A549 (cell line): ENCODE results near the gene HDAC1. TPM values are rescaled to one million over a fixed set of nuclear protein-coding genes. Genes with fewer than 3 reads are reported as not detected.

Experiments
- ATAC-seq, 2 experiments: fragments of 200-7000 bp in 1 of 2; fragments of >200 bp in 1 of 2; cut with Nextera tagmentation in 1 of 2; cut with Tn5 transposase in 1 of 2; 3 replicates each; pipeline versions ENCODE4 v1.8.0 to v1.9.1; 2018 to 2020; ENCODE audit warnings: mild to moderate bottlenecking in 1 of 2, moderate library complexity in 1 of 2
- CTCF ChIA-PET: fragments of 300-600 bp; sonication (Branson Sonifier 250); formaldehyde crosslinking; extraction: SDS; loops from one replicate; lab custom pipeline; 2021; ENCODE audit warnings: antibody characterized with exemption, inconsistent platforms; lab: Yijun Ruan, JAX
- POLR2A ChIA-PET: fragments of 350-600 bp; formaldehyde crosslinking; extraction: SDS; loops from one replicate; lab custom pipeline; 2021; ENCODE audit warnings: antibody characterized with exemption, inconsistent platforms; lab: Yijun Ruan, JAX
- DNase-seq, 2 experiments: peaks; one replicate each; pipeline versions ENCODE4 v3.0.0 to v3.0.0-alpha.2; 2011 to 2016; ENCODE audit warnings: low read depth in 1 of 2, low spot score in 1 of 2
- FAIRE-seq: peaks from 2 replicates; lab custom pipeline; 2011; peaks lifted over from hg19 to GRCh38; lab: Jason Lieb, UNC
- H3K27ac ChIP-seq, 2 experiments: fragments of >200 bp; sonication (Bioruptor Twin); formaldehyde crosslinking; 3 replicates each; pipeline ENCODE4 v1.5.1; 2016 to 2017
- H3K4me1 ChIP-seq: fragments of >200 bp; sonication (Bioruptor Twin); formaldehyde crosslinking; 3 replicates; pipeline ENCODE4 v1.6.1; 2016
- H3K4me2 ChIP-seq: fragments of >200 bp; sonication (Bioruptor Twin); formaldehyde crosslinking; 3 replicates; pipeline ENCODE4 v1.6.1; 2016
- H3K4me3 ChIP-seq: fragments of >200 bp; sonication (Bioruptor Twin); formaldehyde crosslinking; 3 replicates; pipeline ENCODE4 v1.5.1; 2016
- H3K9me3 ChIP-seq: fragments of >200 bp; sonication (Bioruptor Twin); formaldehyde crosslinking; 3 replicates; pipeline ENCODE4 v1.6.1; 2016
- BCL3 ChIP-seq: fragments of >200 bp; sonication (Bioruptor Twin); formaldehyde crosslinking; IDR thresholded peaks from 3 replicates; pipeline ENCODE4 v1.6.1; 2016
- BHLHE40 ChIP-seq: IDR thresholded peaks from 2 replicates; pipeline ENCODE4 v1.6.1; 2012; ENCODE audit warnings: low read depth, low read length, inconsistent platforms
- CHD2 ChIP-seq: fragments of 150-350 bp; IDR thresholded peaks from 2 replicates; pipeline ENCODE4 v1.6.1; 2014; ENCODE audit warnings: low read length; ENCODE audit not compliant: partially characterized antibody
- E2F6 ChIP-seq: IDR thresholded peaks from 2 replicates; pipeline ENCODE4 v1.6.1; 2012; ENCODE audit warnings: low read depth, borderline replicate concordance
- EP300 ChIP-seq, 2 experiments: fragments of >200 bp; sonication (Bioruptor Twin); formaldehyde crosslinking; IDR thresholded peaks; 2 replicates in 1 of 2; 3 replicates in 1 of 2; pipeline ENCODE4 v1.6.1; 2016 to 2017
- FOSL2 ChIP-seq, 2 experiments: fragments of 450-650 bp in 1 of 2; fragments of >200 bp in 1 of 2; sonication (Bioruptor Twin) in 1 of 2; formaldehyde crosslinking; IDR thresholded peaks; 2 replicates each; pipeline versions ENCODE4 v1.5.0 to v1.6.1; 2016 to 2020; ENCODE audit warnings: mild to moderate bottlenecking in 1 of 2, moderate library complexity in 1 of 2
- GATA3 ChIP-seq: IDR thresholded peaks from 2 replicates; pipeline ENCODE4 v1.6.1; 2012; ENCODE audit warnings: borderline replicate concordance
- HDAC2 ChIP-seq: fragments of 200-600 bp; sonication (generic); IDR thresholded peaks from 2 replicates; pipeline ENCODE4 v1.6.1; 2016
- HMGXB4 ChIP-seq: fragments of 250-450 bp; sonication (Bioruptor Pico); IDR thresholded peaks from 2 replicates; pipeline ENCODE4 v1.5.0; 2021; ENCODE audit warnings: mild to moderate bottlenecking, moderate library complexity, borderline replicate concordance
- JUN ChIP-seq, 2 experiments: fragments of >200 bp; sonication (Bioruptor Twin); formaldehyde crosslinking; IDR thresholded peaks; 2 replicates in 1 of 2; 3 replicates in 1 of 2; pipeline ENCODE4 v1.6.1; 2016 to 2017
- JUNB ChIP-seq: fragments of >200 bp; sonication (Bioruptor Twin); formaldehyde crosslinking; IDR thresholded peaks from 2 replicates; pipeline ENCODE4 v1.6.1; 2016
- KDM1A ChIP-seq: fragments of 200-600 bp; sonication (generic); IDR thresholded peaks from 2 replicates; pipeline ENCODE4 v1.6.1; 2016; ENCODE audit warnings: low read depth, mild to moderate bottlenecking
- KDM5A ChIP-seq: fragments of 200-600 bp; sonication (generic); IDR thresholded peaks from 2 replicates; pipeline ENCODE4 v1.6.1; 2016; ENCODE audit warnings: antibody characterized with exemption, mild to moderate bottlenecking
- MAX ChIP-seq: IDR thresholded peaks from 2 replicates; pipeline ENCODE4 v1.6.1; 2012
- PHF8 ChIP-seq: fragments of 200-600 bp; sonication (generic); IDR thresholded peaks from 2 replicates; pipeline ENCODE4 v1.6.1; 2016; ENCODE audit warnings: low read depth, mild to moderate bottlenecking, antibody characterized with exemption, moderate library complexity, borderline replicate concordance
- POLR2A ChIP-seq: IDR thresholded peaks from 2 replicates; pipeline ENCODE4 v1.6.1; 2012; ENCODE audit warnings: mild to moderate bottlenecking, low read length
- REST ChIP-seq: fragments of 200-600 bp; sonication (generic); IDR thresholded peaks from 2 replicates; pipeline ENCODE4 v1.6.1; 2016; ENCODE audit warnings: antibody characterized with exemption, mild to moderate bottlenecking, moderate library complexity
- SMC3 ChIP-seq: fragments of >200 bp; sonication (Bioruptor Twin); formaldehyde crosslinking; IDR thresholded peaks from 3 replicates; pipeline ENCODE4 v1.6.1; 2018; ENCODE audit warnings: inconsistent platforms
- ZC3H11A ChIP-seq: fragments of 450-650 bp; IDR thresholded peaks from 2 replicates; pipeline ENCODE4 v1.6.1; 2014; ENCODE audit warnings: antibody characterized with exemption, mild to moderate bottlenecking
- WGBS: methylation state at CpG from one replicate; pipeline ENCODE4 v1.1.6; 2017; ENCODE audit errors: missing lambda C conversion rate; 5-methylcytosine and 5-hydroxymethylcytosine counted together
- polyA minus RNA-seq: library from RNA; depleted of rRNA, polyadenylated mRNA; stranded (reverse); fragments of >200 nt; gene quantifications from 2 replicates; pipeline ENCODE4 v1.2.3, GENCODE V29; 2011; rRNA and poly(A)+ RNA removed
- polyA plus RNA-seq, 4 experiments: library from polyadenylated mRNA; depleted of rRNA in 3 of 4; stranded (reverse); fragments of >200 nt; fragmentation: RNase III in 1 of 4; extraction: RNeasy Plus Mini Kit Qiagen cat#74134 plus additional on column Dnase treatment in 1 of 4; gene quantifications; 2 replicates in 3 of 4; 3 replicates in 1 of 4; pipeline ENCODE4 v1.2.3, GENCODE V29; 2011 to 2017

HDAC1 gene
- polyA plus RNA-seq (2011; rRNA removed) (135 TPM in 2 replicates), polyA plus RNA-seq (2017; fragmentation: RNase III; extraction: RNeasy Plus Mini Kit Qiagen cat#74134 plus additional on column Dnase treatment) (88.8 to 102 TPM (median 99.6 TPM) in 3 replicates), polyA minus RNA-seq (109 and 133 TPM in 2 replicates)
- polyA plus RNA-seq (2012; cell fraction: cytosol; rRNA removed) = 89.7 and 101 TPM in 2 replicates
- polyA plus RNA-seq (2012; cell fraction: nucleus; rRNA removed) = 81.5 and 130 TPM in 2 replicates

DNA sequence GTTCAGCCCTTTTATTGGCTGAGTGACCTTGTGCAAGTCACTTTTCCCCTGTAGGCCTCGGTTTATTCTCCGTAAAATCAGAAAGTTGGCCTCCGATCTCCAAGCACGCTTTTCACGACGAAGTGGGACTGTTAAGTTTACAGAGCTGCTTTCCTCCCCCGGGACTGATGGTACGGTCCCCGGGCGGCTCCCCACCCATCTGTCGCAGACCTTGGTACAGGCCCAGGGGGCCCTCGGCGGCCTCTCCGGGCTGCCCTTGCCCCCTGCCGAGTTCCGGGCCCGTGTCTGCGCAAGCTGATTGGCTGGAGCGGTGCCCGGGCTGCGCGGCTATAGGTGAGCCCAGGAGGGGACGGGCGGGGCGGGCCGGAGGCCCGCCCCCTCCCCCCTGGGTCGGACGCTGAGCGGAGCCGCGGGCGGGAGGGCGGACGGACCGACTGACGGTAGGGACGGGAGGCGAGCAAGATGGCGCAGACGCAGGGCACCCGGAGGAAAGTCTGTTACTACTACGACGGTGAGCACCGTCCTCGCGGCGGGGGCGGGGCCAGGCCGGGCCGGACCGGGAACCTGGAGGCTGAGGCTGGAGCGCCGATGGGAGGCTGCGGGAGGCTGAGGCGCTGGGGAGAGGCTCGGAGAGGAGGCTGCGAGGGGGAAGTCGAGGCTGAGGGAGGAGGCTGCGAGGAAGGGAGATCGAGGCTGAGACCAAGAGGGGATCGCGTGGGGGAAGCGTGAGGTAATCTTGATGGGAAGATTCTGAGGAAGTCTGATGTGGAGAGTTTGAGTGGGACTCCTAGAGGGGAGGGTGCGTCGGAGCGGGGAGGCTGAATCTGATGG lies at the start of gene HDAC1:
TSS of gene HDAC1 (plus strand) at position 376 of the 831 bp plus-strand sequence. CDS start at position 463, 87 bp downstream.
- TF ChIP-seq REST (peak; percentile 83), CHD2 (no peak), ZC3H11A (no peak), FOSL2 (IDR thresholded peaks at IDR 0.05) (no peak), FOSL2 (CRISPR knock-in tag; IDR thresholded peaks at IDR 0.05) (no peak), MAX (peak; percentile 77), JUN (IDR thresholded peaks at IDR 0.05) (peak; percentile 70 to 78; a peak in 4 of 5 replicates), BCL3 (peak; percentile 52; the same call in 1 of the 3 replicates), PHF8 (peak; percentile 44; the same call in 1 of the 2 replicates), KDM1A (0 out of 2 replicates have a peak, but pooled peaks have one; percentile 53), HMGXB4 (CRISPR knock-in tag) (no peak), JUNB (no peak), GATA3 (peak; percentile 54), EP300 (IDR thresholded peaks at IDR 0.05) (no peak), POLR2A (peak; percentile 69), HDAC2 (no peak)
- 2% methylated on average over 15 of the region's 67 CpGs for WGBS
- peaks cover 22% of the 10 kb centered on the region for H3K4me1 ChIP-seq
- ATAC-seq (peak; percentile 97 to 98), FAIRE-seq (no peak), DNase-seq (peak; percentile 88 to 94)
- no peaks in the 10 kb centered on the region for H3K9me3 ChIP-seq
- H3K4me3 ChIP-seq = peak within 1 kb of the TSS; percentile 90
- peak within 1 kb of the TSS; percentile 92 to 95 for H3K27ac ChIP-seq
- H3K4me2 ChIP-seq = peak within 1 kb of the TSS; percentile 84
- POLR2A ChIA-PET = interaction anchor here (0.7 to 1.4 kb wide), 4 partner anchors 24 to 51 kb away, joined by 3 to 11 read pairs (median 6); partner anchors contain the start of gene MARCKSL1
- CTCF ChIA-PET = interaction anchor here (0.9 to 2.8 kb wide), 5 partner anchors 12 to 77 kb away, joined by 3 to 9 read pairs (median 3); no protein-coding TSS in a partner anchor

DNA sequence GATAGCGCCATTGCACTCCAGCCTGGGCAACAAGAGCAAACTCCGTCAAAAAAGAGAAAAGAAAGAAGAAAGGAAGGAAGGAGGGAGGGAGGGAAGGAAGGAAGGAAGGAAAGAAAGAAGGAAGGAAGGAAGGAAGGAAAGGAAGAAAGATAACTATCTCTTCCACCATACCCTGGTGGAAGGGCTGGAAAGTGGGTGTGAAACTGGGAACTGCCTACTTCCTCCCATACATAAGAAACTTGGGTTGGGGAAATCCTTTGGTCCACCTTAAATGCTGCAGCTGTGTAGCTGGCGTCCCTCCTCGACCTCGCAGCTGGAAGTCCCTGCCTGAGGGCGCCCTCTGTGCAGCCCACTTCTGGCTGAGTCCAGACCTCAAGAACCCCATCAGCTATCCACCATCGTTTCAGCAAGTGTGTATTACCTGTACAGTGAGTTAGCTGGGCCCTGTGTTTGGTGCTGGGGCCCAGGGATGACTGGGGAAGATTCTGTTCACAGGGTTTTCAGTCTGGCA lies 49.5 kb upstream of the HDAC1 start:
- H3K4me3 ChIP-seq = no peak overlapping the region
- no peak for ATAC-seq
- H3K4me2 ChIP-seq = peak overlapping the region; percentile 81; the same call in 2 of the 3 replicates

More for the DNA sequence above, 49.5 kb upstream of the HDAC1 start:
- Histone ChIP-seq H3K4me1 (peaks cover 23% of the 10 kb centered on the region), H3K27ac (peak overlapping the region; percentile 21 to 94; a peak in 3 of 6 replicates), H3K9me3 (no peaks in the 10 kb centered on the region)
- CTCF ChIA-PET = interaction anchor here (0.6 to 4.8 kb wide), 4 partner anchors 11 to 75 kb away, joined by 3 to 27 read pairs (median 4); no protein-coding TSS in a partner anchor
- DNase-seq (peak in 1 of 2 experiments; percentile 32), FAIRE-seq (no peak)
- POLR2A ChIA-PET = interaction anchor here (3.4 kb wide), 1 partner anchor 94 kb away, joined by 16 read pairs; the partner anchor contains the start of gene MARCKSL1
- TF ChIP-seq REST (no peak), SMC3 (no peak), KDM5A (no peak), BHLHE40 (no peak), E2F6 (no peak)
- 30% methylated on average over 7 of the region's 7 CpGs for WGBS
